DMS79 (cell line): Measurements from ENCODE around the gene HINT3.
"Not testable (repeated sequence)": the region's sequence is repeated elsewhere in the genome, so short reads cannot be mapped to it uniquely, and the experiment has no call there.

Experiments used
- DNase-seq: peaks from one replicate; lab custom pipeline; 2025; lab: John Stamatoyannopoulos, UW

The HINT3 gene

GRCh38 chr6:126002755-126003679, 46.4 kb downstream of the HINT3 start:
- DNase-seq: no peak

- no peak for DNase-seq
Measured at GRCh38 chr6:126007800-126008199, 51.2 kb downstream of the HINT3 start.

GRCh38 chr6:126010040-126010439, 53.5 kb downstream of the HINT3 start:
- no peak for DNase-seq

DNA sequence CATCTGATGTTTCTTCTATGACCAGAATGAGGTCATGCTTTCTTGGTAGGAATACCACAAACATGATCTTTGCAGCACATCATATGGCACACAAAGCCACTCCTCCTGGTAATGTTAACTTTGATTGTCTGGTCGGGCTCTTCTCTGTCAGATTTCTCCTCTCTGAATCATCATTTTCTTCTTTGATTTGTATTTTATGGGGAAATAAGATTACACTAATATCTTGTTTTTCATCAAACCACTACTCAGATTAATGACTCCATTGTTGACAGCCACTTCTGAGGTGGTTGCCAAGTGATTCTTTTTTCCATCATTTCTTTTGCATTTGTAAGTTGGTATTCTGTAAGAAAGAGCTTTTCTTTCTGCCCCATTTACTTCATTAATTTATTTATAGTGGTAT, 59.3 kb downstream of the HINT3 start:
- DNase-seq: no peak

DNA sequence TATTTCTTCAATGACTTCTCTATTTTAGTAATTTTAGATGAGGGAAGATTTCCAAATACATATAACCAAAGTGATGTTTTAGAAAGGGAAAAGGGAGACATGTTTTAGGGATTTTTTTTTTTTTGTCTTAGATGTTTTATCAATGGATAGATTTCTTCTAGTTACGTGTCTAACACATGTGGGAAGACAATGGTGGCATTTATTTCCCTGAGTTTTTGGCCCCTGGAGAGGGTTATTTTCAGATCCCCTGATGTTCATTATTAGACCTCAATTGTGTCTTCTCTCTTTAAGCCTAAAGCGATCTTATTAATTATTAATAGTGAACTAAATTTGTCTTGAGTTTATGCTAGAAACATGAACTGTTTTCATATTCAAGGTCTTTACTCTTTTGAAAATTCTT, 60.0 kb downstream of the HINT3 start:
- no peak for DNase-seq

DNA sequence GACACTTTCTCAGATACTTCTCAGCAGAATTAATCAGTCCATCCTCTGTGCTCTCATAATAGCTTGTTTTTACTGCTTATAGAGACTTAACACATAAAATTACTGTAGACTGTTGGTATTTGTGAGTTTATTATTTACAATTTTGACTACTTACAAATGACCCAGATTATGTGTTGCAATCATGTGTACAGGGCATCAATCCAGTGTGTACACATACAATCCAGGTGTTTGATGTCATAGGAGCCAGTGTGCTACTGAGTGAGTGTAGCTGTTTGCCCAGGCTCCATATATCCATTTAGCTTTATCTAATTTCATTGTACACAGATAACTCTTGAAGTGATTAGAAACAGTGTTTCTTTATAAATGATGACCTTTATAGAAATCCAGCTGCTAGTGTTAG, 61.1 kb downstream of the HINT3 start:
- DNase-seq: no peak

GRCh38 chr6:126020305-126021050, 63.9 kb downstream of the HINT3 start:
- no peak for DNase-seq

- not testable (repeated sequence) for DNase-seq
Measured at GRCh38 chr6:126023474-126023873, 66.9 kb downstream of the HINT3 start.

- no peak for DNase-seq
Measured at GRCh38 chr6:126026001-126026400, 69.4 kb downstream of the HINT3 start.

- no peak for DNase-seq
Measured at GRCh38 chr6:126027601-126028000, 71.0 kb downstream of the HINT3 start.
